Measurements from ENCODE around the gene EPHB2.

The EPHB2 gene

GRCh38 chr1:22733643-22734042 is 23.0 kb downstream of the EPHB2 start:
- Histone ChIP-seq H3K9ac (ENCODE audit: low read depth, low read length, poor library complexity) (no peak overlapping the region), H2BK15ac (ENCODE audit: low read length) (no peak overlapping the region), H3K36me3 (replicated peaks in 1 of 2; ENCODE audit: control insufficient read depth in 2 of 2, insufficient read depth in 2 of 2, low read length in 2 of 2) (no peaks in the 10 kb centered on the region), H3K79me1 (ENCODE audit: low read depth, low read length) (peaks cover 6% of the 10 kb centered on the region), H3K23ac (ENCODE audit: low read depth, low read length, poor library complexity) (no peak overlapping the region), H2AK5ac (ENCODE audit: low read depth, low read length) (peak overlapping the region; percentile 82), H2BK12ac (ENCODE audit: low read length) (no peak overlapping the region), H2AFZ (ENCODE audit: low read length) (no peak overlapping the region), H3K4me3 (ENCODE audit: low read length in 2 of 2) (no peak overlapping the region), H3K4me1 (ENCODE audit: control insufficient read depth in 2 of 2, insufficient read depth in 1 of 2, low read depth in 1 of 2, low read length in 2 of 2) (peaks cover 15 to 24% of the 10 kb centered on the region in 2 donors), H3K4me2 (ENCODE audit: insufficient read depth, low read length, poor library complexity, severe bottlenecking) (no peak overlapping the region), H2BK120ac (ENCODE audit: low read depth, low read length) (no peak overlapping the region), H3K27me3 (ENCODE audit: control insufficient read depth in 3 of 3, insufficient read depth in 3 of 3, low read depth in 1 of 3, low read length in 3 of 3) (no peaks in the 10 kb centered on the region), H3K18ac (ENCODE audit: low read length) (no peak overlapping the region), H4K8ac (ENCODE audit: low read depth, low read length) (no peak overlapping the region), H2BK5ac (ENCODE audit: low read length) (no peak overlapping the region), H4K91ac (ENCODE audit: low read depth, low read length, poor library complexity) (no peak overlapping the region), H3K27ac (replicated peaks; ENCODE audit: low read length) (no peak overlapping the region), H3K9me3 (replicated peaks in 1 of 2; ENCODE audit: control insufficient read depth in 2 of 2, insufficient read depth in 1 of 2, low read depth in 1 of 2, low read length in 2 of 2) (no peaks in the 10 kb centered on the region), H3K4ac (ENCODE audit: low read length) (no peak overlapping the region), H3K14ac (ENCODE audit: low read length) (no peak overlapping the region)
- no CpG with 5 or more reads among the region's 8 CpGs for WGBS, 2 donors (ENCODE audit: extremely low coverage in 2 of 2, insufficient read length in 2 of 2, insufficient replicate concordance in 1 of 2)
- no peak for DNase-seq (ENCODE audit: low spot score)

- Histone ChIP-seq H3K14ac (ENCODE audit: low read length) (no peak overlapping the region), H3K27ac (replicated peaks; ENCODE audit: low read length) (peak overlapping the region; percentile 51), H2BK120ac (ENCODE audit: low read depth, low read length) (no peak overlapping the region), H2BK15ac (ENCODE audit: low read length) (no peak overlapping the region), H2AK5ac (ENCODE audit: low read depth, low read length) (no peak overlapping the region), H4K91ac (ENCODE audit: low read depth, low read length, poor library complexity) (no peak overlapping the region), H3K36me3 (replicated peaks in 1 of 2; ENCODE audit: control insufficient read depth in 2 of 2, insufficient read depth in 2 of 2, low read length in 2 of 2) (no peaks in the 10 kb centered on the region), H3K79me1 (ENCODE audit: low read depth, low read length) (peaks cover 2% of the 10 kb centered on the region), H3K27me3 (ENCODE audit: control insufficient read depth in 3 of 3, insufficient read depth in 3 of 3, low read depth in 1 of 3, low read length in 3 of 3) (no peaks in the 10 kb centered on the region), H2BK5ac (ENCODE audit: low read length) (peak overlapping the region; percentile 11), H3K4me3 (ENCODE audit: low read length in 2 of 2) (no peak overlapping the region), H4K8ac (ENCODE audit: low read depth, low read length) (no peak overlapping the region), H3K9ac (ENCODE audit: low read depth, low read length, poor library complexity) (no peak overlapping the region), H3K4ac (ENCODE audit: low read length) (no peak overlapping the region), H3K18ac (ENCODE audit: low read length) (peak overlapping the region; percentile 74), H2BK12ac (ENCODE audit: low read length) (no peak overlapping the region), H2AFZ (ENCODE audit: low read length) (peak overlapping the region; percentile 71), H3K4me1 (ENCODE audit: control insufficient read depth in 2 of 2, insufficient read depth in 1 of 2, low read depth in 1 of 2, low read length in 2 of 2) (peaks cover 16 to 24% of the 10 kb centered on the region in 2 donors), H3K9me3 (replicated peaks in 1 of 2; ENCODE audit: control insufficient read depth in 2 of 2, insufficient read depth in 1 of 2, low read depth in 1 of 2, low read length in 2 of 2) (no peaks in the 10 kb centered on the region), H3K4me2 (ENCODE audit: insufficient read depth, low read length, poor library complexity, severe bottlenecking) (no peak overlapping the region), H3K23ac (ENCODE audit: low read depth, low read length, poor library complexity) (peak overlapping the region; percentile 29)
- no peak for DNase-seq (ENCODE audit: low spot score)
- no CpG with 5 or more reads among the region's 23 CpGs for WGBS, 2 donors (ENCODE audit: extremely low coverage in 2 of 2, insufficient read length in 2 of 2, insufficient replicate concordance in 1 of 2)
These were observed 26.0 kb downstream of the EPHB2 start for GRCh38 chr1:22736501-22737080.

- H3K4ac ChIP-seq (ENCODE audit: low read length): no peak overlapping the region
- no peak overlapping the region for H4K91ac ChIP-seq (ENCODE audit: low read depth, low read length, poor library complexity)
- no peak overlapping the region for H3K14ac ChIP-seq (ENCODE audit: low read length)
- no peak overlapping the region for H2AK5ac ChIP-seq (ENCODE audit: low read depth, low read length)
- H3K23ac ChIP-seq (ENCODE audit: low read depth, low read length, poor library complexity): no peak overlapping the region
- no peak overlapping the region for H2BK15ac ChIP-seq (ENCODE audit: low read length)
- H4K8ac ChIP-seq (ENCODE audit: low read depth, low read length): no peak overlapping the region
- H2BK5ac ChIP-seq (ENCODE audit: low read length): no peak overlapping the region
- H3K36me3 ChIP-seq (replicated peaks in 1 of 2; ENCODE audit: control insufficient read depth in 2 of 2, insufficient read depth in 2 of 2, low read length in 2 of 2): no peaks in the 10 kb centered on the region
- no peak overlapping the region for H2BK12ac ChIP-seq (ENCODE audit: low read length)
- no peak overlapping the region for H3K4me2 ChIP-seq (ENCODE audit: insufficient read depth, low read length, poor library complexity, severe bottlenecking)
- no peak overlapping the region for H3K4me3 ChIP-seq (ENCODE audit: low read length in 2 of 2)
- H3K27me3 ChIP-seq (ENCODE audit: control insufficient read depth in 3 of 3, insufficient read depth in 3 of 3, low read depth in 1 of 3, low read length in 3 of 3): no peaks in the 10 kb centered on the region
- H3K79me1 ChIP-seq (ENCODE audit: low read depth, low read length): peaks cover 2% of the 10 kb centered on the region
- no peak overlapping the region for H3K18ac ChIP-seq (ENCODE audit: low read length)
- no peaks in the 10 kb centered on the region for H3K9me3 ChIP-seq (replicated peaks in 1 of 2; ENCODE audit: control insufficient read depth in 2 of 2, insufficient read depth in 1 of 2, low read depth in 1 of 2, low read length in 2 of 2)
- DNase-seq (ENCODE audit: low spot score): no peak
- peaks cover 16 to 24% of the 10 kb centered on the region in 2 donors for H3K4me1 ChIP-seq (ENCODE audit: control insufficient read depth in 2 of 2, insufficient read depth in 1 of 2, low read depth in 1 of 2, low read length in 2 of 2)
- no peak overlapping the region for H3K27ac ChIP-seq (replicated peaks; ENCODE audit: low read length)
- no CpG with 5 or more reads among the region's 2 CpGs for WGBS, 2 donors (ENCODE audit: extremely low coverage in 2 of 2, insufficient read length in 2 of 2, insufficient replicate concordance in 1 of 2)
- H3K9ac ChIP-seq (ENCODE audit: low read depth, low read length, poor library complexity): no peak overlapping the region
- no peak overlapping the region for H2AFZ ChIP-seq (ENCODE audit: low read length)
- no peak overlapping the region for H2BK120ac ChIP-seq (ENCODE audit: low read depth, low read length)
These were observed 26.9 kb downstream of the EPHB2 start for GRCh38 chr1:22737374-22738068.

- Histone ChIP-seq H3K4me2 (ENCODE audit: insufficient read depth, low read length, poor library complexity, severe bottlenecking) (no peak overlapping the region), H2BK120ac (ENCODE audit: low read depth, low read length) (no peak overlapping the region), H4K91ac (ENCODE audit: low read depth, low read length, poor library complexity) (no peak overlapping the region), H3K4me3 (ENCODE audit: low read length in 2 of 2) (no peak overlapping the region), H4K8ac (ENCODE audit: low read depth, low read length) (no peak overlapping the region), H3K27ac (replicated peaks; ENCODE audit: low read length) (no peak overlapping the region), H2AK5ac (ENCODE audit: low read depth, low read length) (no peak overlapping the region), H3K23ac (ENCODE audit: low read depth, low read length, poor library complexity) (no peak overlapping the region), H2BK5ac (ENCODE audit: low read length) (no peak overlapping the region), H3K36me3 (replicated peaks in 1 of 2; ENCODE audit: control insufficient read depth in 2 of 2, insufficient read depth in 2 of 2, low read length in 2 of 2) (no peaks in the 10 kb centered on the region), H3K18ac (ENCODE audit: low read length) (no peak overlapping the region), H2BK15ac (ENCODE audit: low read length) (no peak overlapping the region), H3K4me1 (ENCODE audit: control insufficient read depth in 2 of 2, insufficient read depth in 1 of 2, low read depth in 1 of 2, low read length in 2 of 2) (peaks cover 16 to 23% of the 10 kb centered on the region in 2 donors), H2BK12ac (ENCODE audit: low read length) (no peak overlapping the region), H3K79me1 (ENCODE audit: low read depth, low read length) (peaks cover 2% of the 10 kb centered on the region), H3K9ac (ENCODE audit: low read depth, low read length, poor library complexity) (no peak overlapping the region), H2AFZ (ENCODE audit: low read length) (no peak overlapping the region), H3K14ac (ENCODE audit: low read length) (no peak overlapping the region), H3K9me3 (replicated peaks in 1 of 2; ENCODE audit: control insufficient read depth in 2 of 2, insufficient read depth in 1 of 2, low read depth in 1 of 2, low read length in 2 of 2) (no peaks in the 10 kb centered on the region), H3K27me3 (ENCODE audit: control insufficient read depth in 3 of 3, insufficient read depth in 3 of 3, low read depth in 1 of 3, low read length in 3 of 3) (no peaks in the 10 kb centered on the region), H3K4ac (ENCODE audit: low read length) (no peak overlapping the region)
- WGBS, 2 donors (ENCODE audit: extremely low coverage in 2 of 2, insufficient read length in 2 of 2, insufficient replicate concordance in 1 of 2): no CpG with 5 or more reads among the region's 1 CpG
- DNase-seq (ENCODE audit: low spot score): no peak
These were observed 27.4 kb downstream of the EPHB2 start for GRCh38 chr1:22738069-22738435.

All from neuronal stem cell (in vitro differentiated cells).